Mucosa of stomach (tissue), 1 donor: ENCODE results near the gene CDK15.

Source experiments
- H3K27me3 ChIP-seq: one replicate; pipeline ENCODE4 v1.7.0; 2013; ENCODE audit warnings: mild to moderate bottlenecking, low read length; ENCODE audit not compliant: control insufficient read depth, insufficient read depth
- H3K36me3 ChIP-seq: one replicate; pipeline ENCODE4 v1.7.0; 2013; ENCODE audit warnings: low read length; ENCODE audit not compliant: control insufficient read depth, insufficient read depth
- H3K4me1 ChIP-seq: one replicate; pipeline ENCODE4 v1.7.0; 2013; ENCODE audit warnings: mild to moderate bottlenecking, low read length; ENCODE audit not compliant: control insufficient read depth, insufficient read depth
- H3K4me3 ChIP-seq: one replicate; pipeline ENCODE4 v1.7.0; 2013; ENCODE audit warnings: low read length
- H3K9ac ChIP-seq: one replicate; pipeline ENCODE4 v1.7.0; 2013; ENCODE audit warnings: mild to moderate bottlenecking, low read length, moderate library complexity
- H3K9me3 ChIP-seq: one replicate; pipeline ENCODE4 v1.7.0; 2013; ENCODE audit warnings: mild to moderate bottlenecking, low read length, moderate library complexity; ENCODE audit not compliant: control insufficient read depth
- donor health status: Pancreatic carcinoma.

The CDK15 gene

GRCh38 chr2:201906777-201907562 lies 100.6 kb downstream of the CDK15 start:
- Histone ChIP-seq H3K27me3 (no peaks in the 10 kb centered on the region), H3K36me3 (no peaks in the 10 kb centered on the region), H3K4me3 (no peak overlapping the region), H3K9me3 (no peaks in the 10 kb centered on the region), H3K9ac (no peak overlapping the region), H3K4me1 (no peaks in the 10 kb centered on the region)

GRCh38 chr2:201907563-201907881 lies 101.2 kb downstream of the CDK15 start:
- Histone ChIP-seq H3K4me1 (no peaks in the 10 kb centered on the region), H3K9ac (no peak overlapping the region), H3K4me3 (no peak overlapping the region), H3K9me3 (no peaks in the 10 kb centered on the region), H3K27me3 (no peaks in the 10 kb centered on the region), H3K36me3 (no peaks in the 10 kb centered on the region)

- Histone ChIP-seq H3K27me3 (no peaks in the 10 kb centered on the region), H3K4me1 (no peaks in the 10 kb centered on the region), H3K9me3 (no peaks in the 10 kb centered on the region), H3K9ac (no peak overlapping the region), H3K36me3 (no peaks in the 10 kb centered on the region), H3K4me3 (no peak overlapping the region)
These were observed 102.6 kb downstream of the CDK15 start for GRCh38 chr2:201908901-201909300.

GRCh38 chr2:201909348-201909747 lies 103.0 kb downstream of the CDK15 start:
- Histone ChIP-seq H3K9ac (no peak overlapping the region), H3K4me3 (no peak overlapping the region), H3K4me1 (no peaks in the 10 kb centered on the region), H3K9me3 (no peaks in the 10 kb centered on the region), H3K27me3 (no peaks in the 10 kb centered on the region), H3K36me3 (no peaks in the 10 kb centered on the region)

- Histone ChIP-seq H3K4me3 (no peak overlapping the region), H3K27me3 (no peaks in the 10 kb centered on the region), H3K9me3 (no peaks in the 10 kb centered on the region), H3K9ac (no peak overlapping the region), H3K36me3 (no peaks in the 10 kb centered on the region), H3K4me1 (no peaks in the 10 kb centered on the region)
These were observed 103.6 kb downstream of the CDK15 start for GRCh38 chr2:201909961-201910361.

- no peak overlapping the region for H3K4me3 ChIP-seq
- H3K9ac ChIP-seq: no peak overlapping the region
- H3K27me3 ChIP-seq: no peaks in the 10 kb centered on the region
- no peaks in the 10 kb centered on the region for H3K9me3 ChIP-seq
- H3K4me1 ChIP-seq: no peaks in the 10 kb centered on the region
- no peaks in the 10 kb centered on the region for H3K36me3 ChIP-seq
These were observed 105.0 kb downstream of the CDK15 start for GRCh38 chr2:201911372-201911771.

- no peak overlapping the region for H3K4me3 ChIP-seq
- no peaks in the 10 kb centered on the region for H3K27me3 ChIP-seq
- no peaks in the 10 kb centered on the region for H3K4me1 ChIP-seq
- no peaks in the 10 kb centered on the region for H3K36me3 ChIP-seq
- no peak overlapping the region for H3K9ac ChIP-seq
- no peaks in the 10 kb centered on the region for H3K9me3 ChIP-seq
These were observed 106.9 kb downstream of the CDK15 start for GRCh38 chr2:201913201-201913600.

- no peaks in the 10 kb centered on the region for H3K36me3 ChIP-seq
- H3K9ac ChIP-seq: no peak overlapping the region
- H3K9me3 ChIP-seq: no peaks in the 10 kb centered on the region
- no peaks in the 10 kb centered on the region for H3K4me1 ChIP-seq
- H3K4me3 ChIP-seq: no peak overlapping the region
- no peaks in the 10 kb centered on the region for H3K27me3 ChIP-seq
These were observed 109.1 kb downstream of the CDK15 start for GRCh38 chr2:201915446-201915845.

- no peaks in the 10 kb centered on the region for H3K9me3 ChIP-seq
- no peaks in the 10 kb centered on the region for H3K27me3 ChIP-seq
- H3K4me3 ChIP-seq: no peak overlapping the region
- H3K36me3 ChIP-seq: no peaks in the 10 kb centered on the region
- H3K9ac ChIP-seq: no peak overlapping the region
- no peaks in the 10 kb centered on the region for H3K4me1 ChIP-seq
These were observed 110.2 kb downstream of the CDK15 start for GRCh38 chr2:201916565-201916964.

GRCh38 chr2:201918616-201919307 lies 112.4 kb downstream of the CDK15 start:
- Histone ChIP-seq H3K36me3 (no peaks in the 10 kb centered on the region), H3K9me3 (no peaks in the 10 kb centered on the region), H3K4me1 (no peaks in the 10 kb centered on the region), H3K27me3 (no peaks in the 10 kb centered on the region), H3K4me3 (no peak overlapping the region), H3K9ac (no peak overlapping the region)

GRCh38 chr2:201919308-201919634 lies 112.9 kb downstream of the CDK15 start:
- no peaks in the 10 kb centered on the region for H3K4me1 ChIP-seq
- no peak overlapping the region for H3K4me3 ChIP-seq
- no peak overlapping the region for H3K9ac ChIP-seq
- H3K27me3 ChIP-seq: no peaks in the 10 kb centered on the region
- no peaks in the 10 kb centered on the region for H3K36me3 ChIP-seq
- no peaks in the 10 kb centered on the region for H3K9me3 ChIP-seq

GRCh38 chr2:201923436-201924328 lies 117.3 kb downstream of the CDK15 start:
- H3K9ac ChIP-seq: no peak overlapping the region
- H3K27me3 ChIP-seq: no peaks in the 10 kb centered on the region
- H3K4me3 ChIP-seq: no peak overlapping the region
- H3K4me1 ChIP-seq: no peaks in the 10 kb centered on the region
- H3K36me3 ChIP-seq: no peaks in the 10 kb centered on the region
- H3K9me3 ChIP-seq: no peaks in the 10 kb centered on the region
